ENCODE data around the gene ZNF217. TPM values are rescaled to one million over a fixed set of nuclear protein-coding genes. Genes with fewer than 3 reads are reported as not detected.

The ZNF217 gene
- total and polyA plus RNA-seq, 2 of the 8 experiments (the other 6 are each of a cell fraction or from before 2014, with no cell fraction given) = 15.3 to 87.9 TPM

- Histone ChIP-seq H2BK12ac (ENCODE audit: low read depth, low read length) (no peak overlapping the region), H2AK5ac (ENCODE audit: low read depth, low read length) (no peak overlapping the region), H3K56ac (replicated peaks; ENCODE audit: insufficient read length, low read depth, low read length) (no peak overlapping the region), H2BK5ac (ENCODE audit: low read depth, low read length) (no peak overlapping the region), H3K4me1 (replicated peaks in 1 of 4; ENCODE audit: control insufficient read depth in 3 of 4, insufficient read depth in 4 of 4, low read length in 3 of 4) (no peaks in the 10 kb centered on the region; a peak in 1 of 7 replicates), H3K4me3 (ENCODE audit: extremely low read depth in 1 of 4, insufficient read depth in 2 of 4, low read depth in 3 of 4, low read length in 4 of 4) (no peak overlapping the region), H4K20me1 (replicated peaks in 1 of 2; ENCODE audit: control insufficient read depth in 1 of 2, insufficient read depth in 2 of 2, low read length in 2 of 2) (no peaks in the 10 kb centered on the region), H3K18ac (ENCODE audit: extremely low read depth, low read length) (no peak overlapping the region), H3K9me3 (ENCODE audit: insufficient read depth in 2 of 2, low read depth in 1 of 2, low read length in 1 of 2) (no peaks in the 10 kb centered on the region), H3K14ac (ENCODE audit: insufficient read length) (no peak overlapping the region), H3K79me1 (ENCODE audit: low read depth, low read length) (no peaks in the 10 kb centered on the region), H3K4ac (replicated peaks; ENCODE audit: insufficient read length, low read depth, low read length) (no peak overlapping the region), H3K23me2 (ENCODE audit: low read depth, low read length) (no peaks in the 10 kb centered on the region), H3K27me3 (replicated peaks in 1 of 4; ENCODE audit: control insufficient read depth in 3 of 4, extremely low read depth in 1 of 4, insufficient read depth in 3 of 4, low read length in 3 of 4) (no peaks in the 10 kb centered on the region), H3K79me2 (ENCODE audit: control insufficient read depth in 1 of 2, insufficient read depth in 2 of 2, low read length in 2 of 2) (no peaks in the 10 kb centered on the region), H3K9ac (replicated peaks in 1 of 4; ENCODE audit: extremely low read depth in 1 of 4, low read depth in 3 of 4, low read length in 3 of 4) (no peak overlapping the region), H2BK20ac (ENCODE audit: low read length) (no peak overlapping the region), H2BK15ac (ENCODE audit: low read length) (no peak overlapping the region), H2AFZ (ENCODE audit: low read length) (no peak overlapping the region), H3K4me2 (ENCODE audit: insufficient read depth in 1 of 2, low read depth in 2 of 2, low read length in 2 of 2) (no peak overlapping the region), H3K36me3 (ENCODE audit: control insufficient read depth in 2 of 4, insufficient read depth in 4 of 4, low read length in 3 of 4) (no peaks in the 10 kb centered on the region), H3K27ac (ENCODE audit: low read depth, low read length) (no peak overlapping the region), H3K23ac (ENCODE audit: insufficient read length) (no peak overlapping the region), H4K8ac (ENCODE audit: extremely low read depth, insufficient read depth, low read length) (no peak overlapping the region), H4K91ac (replicated peaks; ENCODE audit: insufficient read length, low read length) (no peak overlapping the region), H2BK120ac (replicated peaks; ENCODE audit: low read depth, low read length) (no peak overlapping the region), H4K5ac (ENCODE audit: insufficient read length, low read depth, low read length) (no peak overlapping the region)
- CTCF ChIA-PET (ENCODE audit: partially characterized antibody) = interaction anchor here (0.5 to 2.5 kb wide), 8 partner anchors 8 to 523 kb away, joined by 3 to 22 read pairs (median 4); no protein-coding TSS in a partner anchor
- DNase-seq (ENCODE audit: low read depth in 1 of 2, low spot score in 2 of 2) = no peak
- POLR2A ChIA-PET (ENCODE audit: partially characterized antibody) = interaction anchor here (1.6 kb wide), 1 partner anchor 12 kb away, joined by 3 read pairs; no protein-coding TSS in a partner anchor
- WGBS, 2 experiments (ENCODE audit: extremely low coverage in 1 of 2, insufficient coverage in 1 of 2, insufficient read length in 1 of 2, insufficient replicate concordance in 2 of 2, low coverage in 1 of 2, low lambda C conversion rate in 2 of 2, missing lambda C conversion rate in 1 of 2) = 78% methylated on average over 4 of the region's 4 CpGs; no CpG with 5 or more reads in 1 of the 2 experiments
- FAIRE-seq = no peak
- TF ChIP-seq KDM5A (IDR thresholded peaks at IDR 0.05; ENCODE audit: low read length) (no peak), SIX5 (IDR thresholded peaks at IDR 0.05; ENCODE audit: low read depth, low read length) (no peak), CHD1 (IDR thresholded peaks at IDR 0.05; ENCODE audit: low read depth, low read length) (no peak), POLR2A (IDR thresholded peaks at IDR 0.05; ENCODE audit: control extremely low read depth in 1 of 2, low read depth in 2 of 2, low read length in 2 of 2) (no peak), TCF12 (IDR thresholded peaks at IDR 0.05; ENCODE audit: low read depth, low read length) (no peak), BACH1 (IDR thresholded peaks at IDR 0.05; ENCODE audit: low read length) (no peak), ASH2L (IDR thresholded peaks at IDR 0.05; ENCODE audit: low read length) (no peak)
These were observed 54.1 kb downstream of the ZNF217 start for GRCh38 chr20:53539516-53539915.

Data from H1 (cell line).